Measurements from ENCODE around the gene PLPPR3. TPM values are rescaled to one million over a fixed set of nuclear protein-coding genes. Genes with fewer than 3 reads are reported as not detected.

Gene PLPPR3
- 0.36 TPM in 1 of 2 replicates, not detected in the other for total RNA-seq

GRCh38 chr19:821825-822503 is at the start of gene PLPPR3:
Gene PLPPR3 (minus strand): TSS chr19:821955. CDS start chr19:821559, 396 bp downstream.
- Histone ChIP-seq H3K4me1 (ENCODE audit: insufficient read depth, low read length) (peaks cover 8% of the 10 kb centered on the region), H3K27me3 (ENCODE audit: insufficient read depth, low read length) (no peaks in the 10 kb centered on the region), H3K4me3 (ENCODE audit: insufficient read depth, low read length) (peak within 1 kb of the TSS; percentile 54), H3K9me3 (ENCODE audit: low read depth, low read length) (no peaks in the 10 kb centered on the region), H3K79me2 (ENCODE audit: insufficient read depth, low read length) (no peaks in the 10 kb centered on the region), H3K36me3 (ENCODE audit: insufficient read depth, low read length) (no peaks in the 10 kb centered on the region), H3K27ac (ENCODE audit: low read depth, low read length) (no peak within 1 kb of the TSS), H4K20me1 (ENCODE audit: insufficient read depth, low read length) (no peaks in the 10 kb centered on the region), H3K4me2 (ENCODE audit: insufficient read depth, low read length) (peak within 1 kb of the TSS; percentile 48), H2AFZ (ENCODE audit: low read length) (no peak within 1 kb of the TSS)
- peak; percentile 91 for DNase-seq (ENCODE audit: insufficient read length, low spot score, missing footprints)
- no peak for TF ChIP-seq CTCF (IDR thresholded peaks at IDR 0.05; ENCODE audit: extremely low read depth, low read depth, low read length)

- no peak for TF ChIP-seq CTCF (IDR thresholded peaks at IDR 0.05; ENCODE audit: extremely low read depth, low read depth, low read length)
- Histone ChIP-seq H4K20me1 (ENCODE audit: insufficient read depth, low read length) (peaks cover 11% of the 10 kb centered on the region), H3K27ac (ENCODE audit: low read depth, low read length) (no peak overlapping the region), H2AFZ (ENCODE audit: low read length) (no peak overlapping the region), H3K9me3 (ENCODE audit: low read depth, low read length) (no peaks in the 10 kb centered on the region), H3K4me3 (ENCODE audit: insufficient read depth, low read length) (no peak overlapping the region), H3K79me2 (ENCODE audit: insufficient read depth, low read length) (no peaks in the 10 kb centered on the region), H3K36me3 (ENCODE audit: insufficient read depth, low read length) (peaks cover 18% of the 10 kb centered on the region), H3K4me2 (ENCODE audit: insufficient read depth, low read length) (no peak overlapping the region), H3K27me3 (ENCODE audit: insufficient read depth, low read length) (no peaks in the 10 kb centered on the region), H3K4me1 (ENCODE audit: insufficient read depth, low read length) (peaks cover 16% of the 10 kb centered on the region)
- peak; percentile 90 for DNase-seq (ENCODE audit: insufficient read length, low spot score, missing footprints)
Observed at GRCh38 chr19:870963-871401, 49.2 kb upstream of the PLPPR3 start.

- no peak overlapping the region for H2AFZ ChIP-seq (ENCODE audit: low read length)
- no peak overlapping the region for H3K27ac ChIP-seq (ENCODE audit: low read depth, low read length)
- peaks cover 18% of the 10 kb centered on the region for H3K36me3 ChIP-seq (ENCODE audit: insufficient read depth, low read length)
- H3K79me2 ChIP-seq (ENCODE audit: insufficient read depth, low read length), result no peaks in the 10 kb centered on the region
- no peaks in the 10 kb centered on the region for H3K9me3 ChIP-seq (ENCODE audit: low read depth, low read length)
- TF ChIP-seq CTCF (IDR thresholded peaks at IDR 0.05; ENCODE audit: extremely low read depth, low read depth, low read length), result no peak
- no peak overlapping the region for H3K4me2 ChIP-seq (ENCODE audit: insufficient read depth, low read length)
- no peak overlapping the region for H3K4me3 ChIP-seq (ENCODE audit: insufficient read depth, low read length)
- no peak for DNase-seq (ENCODE audit: insufficient read length, low spot score, missing footprints)
- H3K27me3 ChIP-seq (ENCODE audit: insufficient read depth, low read length), result no peaks in the 10 kb centered on the region
- peaks cover 16% of the 10 kb centered on the region for H3K4me1 ChIP-seq (ENCODE audit: insufficient read depth, low read length)
- peaks cover 11% of the 10 kb centered on the region for H4K20me1 ChIP-seq (ENCODE audit: insufficient read depth, low read length)
Observed at GRCh38 chr19:870314-870713, 48.6 kb upstream of the PLPPR3 start.

- no peaks in the 10 kb centered on the region for H3K27me3 ChIP-seq (ENCODE audit: insufficient read depth, low read length)
- H3K4me1 ChIP-seq (ENCODE audit: insufficient read depth, low read length), result peaks cover 16% of the 10 kb centered on the region
- H2AFZ ChIP-seq (ENCODE audit: low read length), result no peak overlapping the region
- H3K9me3 ChIP-seq (ENCODE audit: low read depth, low read length), result no peaks in the 10 kb centered on the region
- peak overlapping the region; percentile 21 for H3K4me2 ChIP-seq (ENCODE audit: insufficient read depth, low read length)
- peak; percentile 100 for DNase-seq (ENCODE audit: insufficient read length, low spot score, missing footprints)
- H3K27ac ChIP-seq (ENCODE audit: low read depth, low read length), result peak overlapping the region; percentile 75
- no peak for TF ChIP-seq CTCF (IDR thresholded peaks at IDR 0.05; ENCODE audit: extremely low read depth, low read depth, low read length)
- no peak overlapping the region for H3K4me3 ChIP-seq (ENCODE audit: insufficient read depth, low read length)
- H4K20me1 ChIP-seq (ENCODE audit: insufficient read depth, low read length), result peaks cover 11% of the 10 kb centered on the region
- no peaks in the 10 kb centered on the region for H3K79me2 ChIP-seq (ENCODE audit: insufficient read depth, low read length)
- peaks cover 18% of the 10 kb centered on the region for H3K36me3 ChIP-seq (ENCODE audit: insufficient read depth, low read length)
Observed at GRCh38 chr19:869245-870177, 47.8 kb upstream of the PLPPR3 start.
